Suprapubic skin (tissue), 4 donors: Measurements from ENCODE around the gene ZDHHC1. TPM values are rescaled to one million over a fixed set of nuclear protein-coding genes. Genes with fewer than 3 reads are reported as not detected.
A peak's percentile ranks its signal among the peaks of the same experiment; 100 is the strongest.

Experiments
- DNase-seq, 2 donors: peaks; one replicate each; pipeline ENCODE4 v3.0.0-alpha.2; 2019; ENCODE audit warnings: low spot score in 2 of 2
- H3K27ac ChIP-seq: fragments of 200-600 bp; sonication (generic); one replicate; pipeline ENCODE4 v1.5.1; 2019
- H3K27me3 ChIP-seq: fragments of 200-600 bp; sonication (generic); one replicate; pipeline ENCODE4 v1.5.1; 2019
- H3K36me3 ChIP-seq: fragments of 200-600 bp; sonication (generic); one replicate; pipeline ENCODE4 v1.5.1; 2019
- H3K4me1 ChIP-seq: fragments of 200-600 bp; sonication (generic); one replicate; pipeline ENCODE4 v1.5.1; 2019
- H3K4me3 ChIP-seq: fragments of 200-600 bp; sonication (generic); one replicate; pipeline ENCODE4 v1.5.1; 2019; ENCODE audit warnings: mild to moderate bottlenecking
- H3K9me3 ChIP-seq: fragments of 200-600 bp; sonication (generic); one replicate; pipeline ENCODE4 v1.5.1; 2019
- CTCF ChIP-seq, 2 donors: fragments of 200-600 bp in 1 of 2; fragments of 450-650 bp in 1 of 2; sonication (generic) in 1 of 2; IDR thresholded peaks; one replicate each; pipeline ENCODE4 v1.5.1; 2016 to 2019; ENCODE audit warnings: antibody characterized with exemption in 2 of 2, mild to moderate bottlenecking in 1 of 2, moderate library complexity in 1 of 2
- EP300 ChIP-seq: sonication (generic); formaldehyde crosslinking; IDR thresholded peaks from one replicate; pipeline ENCODE4 v1.6.1; 2017; ENCODE audit warnings: antibody characterized with exemption
- POLR2A ChIP-seq, 2 donors: fragments of 450-650 bp; IDR thresholded peaks; one replicate each; pipeline ENCODE4 v1.6.1; 2017; ENCODE audit warnings: antibody characterized with exemption in 2 of 2, mild to moderate bottlenecking in 2 of 2, moderate library complexity in 2 of 2
- POLR2AphosphoS5 ChIP-seq, 3 donors: sonication (generic); formaldehyde crosslinking; IDR thresholded peaks; one replicate each; pipeline ENCODE4 v1.6.1; 2017; ENCODE audit warnings: antibody characterized with exemption in 3 of 3
- WGBS: methylation state at CpG from one replicate; pipeline ENCODE4 v1.1.5; 2018; 5-methylcytosine and 5-hydroxymethylcytosine counted together
- total RNA-seq, 4 donors: library from RNA; depleted of rRNA; stranded (reverse); fragments of >200 nt; gene quantifications; one replicate each; pipeline ENCODE4 v1.1.0, GENCODE V29; 2016

Gene ZDHHC1
- total RNA-seq, 4 donors from 2014 or later, result 14.0 to 31.0 (median 23.8) TPM

- Histone ChIP-seq H3K4me3 (no peak overlapping the region), H3K36me3 (peaks cover 47% of the 10 kb centered on the region), H3K4me1 (peaks cover 43% of the 10 kb centered on the region), H3K9me3 (no peaks in the 10 kb centered on the region), H3K27ac (no peak overlapping the region), H3K27me3 (no peaks in the 10 kb centered on the region)
- WGBS, result 91% methylated on average over 8 of the region's 16 CpGs
- TF ChIP-seq CTCF (IDR thresholded peaks at IDR 0.05) (no peak), POLR2AphosphoS5 (IDR thresholded peaks at IDR 0.05) (no peak), POLR2A (IDR thresholded peaks at IDR 0.05) (no peak), EP300 (no peak)
- no peak for DNase-seq
Observed at GRCh38 chr16:67435758-67436164, 19.5 kb upstream of the ZDHHC1 start.

GRCh38 chr16:67433131-67433719, 16.9 kb upstream of the ZDHHC1 start:
- Histone ChIP-seq H3K4me1 (peaks cover 50% of the 10 kb centered on the region), H3K4me3 (peak overlapping the region; percentile 53), H3K27ac (peak overlapping the region; percentile 12), H3K27me3 (peaks cover 4% of the 10 kb centered on the region), H3K36me3 (peaks cover 29% of the 10 kb centered on the region), H3K9me3 (no peaks in the 10 kb centered on the region)
- WGBS, result 72% methylated on average over 4 of the region's 5 CpGs
- TF ChIP-seq CTCF (IDR thresholded peaks at IDR 0.05), result no peak
- TF ChIP-seq POLR2AphosphoS5 (IDR thresholded peaks at IDR 0.05), result no peak
- TF ChIP-seq POLR2A (IDR thresholded peaks at IDR 0.05), result no peak
- no peak for TF ChIP-seq EP300
- no peak for DNase-seq

- WGBS, result 83% methylated on average over 5 of the region's 5 CpGs
- peak overlapping the region; percentile 53 for H3K4me3 ChIP-seq
Observed at GRCh38 chr16:67432506-67432890, 16.2 kb upstream of the ZDHHC1 start.

GRCh38 chr16:67431775-67432505, 15.7 kb upstream of the ZDHHC1 start:
- 65% methylated on average over 11 of the region's 13 CpGs for WGBS
- Histone ChIP-seq H3K4me1 (peaks cover 57% of the 10 kb centered on the region), H3K27ac (peak overlapping the region; percentile 85)

More at GRCh38 chr16:67432506-67432890, 16.2 kb upstream of the ZDHHC1 start:
- H3K9me3 ChIP-seq, result no peaks in the 10 kb centered on the region
- peaks cover 57% of the 10 kb centered on the region for H3K4me1 ChIP-seq
- H3K36me3 ChIP-seq, result peaks cover 21% of the 10 kb centered on the region
- H3K27ac ChIP-seq, result peak overlapping the region; percentile 12
- H3K27me3 ChIP-seq, result peaks cover 4% of the 10 kb centered on the region
- DNase-seq, result no peak
- no peak for TF ChIP-seq CTCF (IDR thresholded peaks at IDR 0.05)
- no peak for TF ChIP-seq EP300
- no peak for TF ChIP-seq POLR2AphosphoS5 (IDR thresholded peaks at IDR 0.05)
- TF ChIP-seq POLR2A (IDR thresholded peaks at IDR 0.05), result no peak

More at GRCh38 chr16:67431775-67432505, 15.7 kb upstream of the ZDHHC1 start:
- Histone ChIP-seq H3K9me3 (no peaks in the 10 kb centered on the region), H3K27me3 (peaks cover 4% of the 10 kb centered on the region), H3K36me3 (peaks cover 16% of the 10 kb centered on the region), H3K4me3 (peak overlapping the region; percentile 53)
- TF ChIP-seq EP300 (no peak), CTCF (IDR thresholded peaks at IDR 0.05) (no peak), POLR2A (IDR thresholded peaks at IDR 0.05) (no peak), POLR2AphosphoS5 (IDR thresholded peaks at IDR 0.05) (no peak)
- no peak for DNase-seq
